ENCODE measurements around the gene HIGD1C. TPM values are rescaled to one million over a fixed set of nuclear protein-coding genes. Genes with fewer than 3 reads are reported as not detected.
"Not testable (repeated sequence)": the region's sequence is repeated elsewhere in the genome, so short reads cannot be mapped to it uniquely, and the experiment has no call there.

Gene HIGD1C
- total RNA-seq, 3 donors from 2014 or later, result not detected

GRCh38 chr12:50927766-50928224 is 24.5 kb upstream of the HIGD1C start:
- H3K36me3 ChIP-seq, result no peaks in the 10 kb centered on the region
- DNase-seq (ENCODE audit: low spot score in 2 of 2), result no peak
- no peaks in the 10 kb centered on the region for H3K4me1 ChIP-seq
- no peak for TF ChIP-seq CTCF (IDR thresholded peaks at IDR 0.05)
- TF ChIP-seq POLR2A (IDR thresholded peaks at IDR 0.05), result no peak
- intact Hi-C loops (cut with DNase I; ENCODE audit: low total_unique reads), result no loop called here
- no peaks in the 10 kb centered on the region for H3K9me3 ChIP-seq
- no peaks in the 10 kb centered on the region for H3K27me3 ChIP-seq
- H3K4me3 ChIP-seq, result peak overlapping the region; percentile 82 to 88 (median 87)
- H3K27ac ChIP-seq, result peak overlapping the region; percentile 35 to 60

GRCh38 chr12:50928392-50928791 is 24.0 kb upstream of the HIGD1C start:
- peak overlapping the region; percentile 35 to 60 for H3K27ac ChIP-seq
- intact Hi-C loops (cut with DNase I; ENCODE audit: low total_unique reads), result no loop called here
- no peaks in the 10 kb centered on the region for H3K4me1 ChIP-seq
- no peaks in the 10 kb centered on the region for H3K36me3 ChIP-seq
- TF ChIP-seq POLR2A (IDR thresholded peaks at IDR 0.05), result no peak
- no peak for TF ChIP-seq POLR2AphosphoS5 (IDR thresholded peaks at IDR 0.05)
- TF ChIP-seq CTCF (IDR thresholded peaks at IDR 0.05), result no peak
- H3K27me3 ChIP-seq, result no peaks in the 10 kb centered on the region
- peak overlapping the region; percentile 82 to 88 (median 87) for H3K4me3 ChIP-seq
- no peak for DNase-seq (ENCODE audit: low spot score in 2 of 2)
- H3K9me3 ChIP-seq, result no peaks in the 10 kb centered on the region

GRCh38 chr12:50929831-50930230 is 22.5 kb upstream of the HIGD1C start:
- Histone ChIP-seq H3K9me3 (no peaks in the 10 kb centered on the region), H3K36me3 (no peaks in the 10 kb centered on the region), H3K4me1 (peaks cover 5 to 10% of the 10 kb centered on the region in 2 donors), H3K27ac (no peak overlapping the region), H3K27me3 (no peaks in the 10 kb centered on the region), H3K4me3 (peak overlapping the region in 1 of 3 donors; percentile 82)
- intact Hi-C loops (cut with DNase I; ENCODE audit: low total_unique reads), result no loop called here
- no peak for DNase-seq (ENCODE audit: low spot score in 2 of 2)
- TF ChIP-seq POLR2A (IDR thresholded peaks at IDR 0.05) (no peak), CTCF (IDR thresholded peaks at IDR 0.05) (no peak), POLR2AphosphoS5 (IDR thresholded peaks at IDR 0.05) (no peak)

GRCh38 chr12:50930477-50930876 is 21.9 kb upstream of the HIGD1C start:
- H3K36me3 ChIP-seq; DNase-seq (ENCODE audit: low spot score in 2 of 2); H3K27ac ChIP-seq; H3K9me3 ChIP-seq; H3K27me3 ChIP-seq; H3K4me3 ChIP-seq; intact Hi-C loops (cut with DNase I; ENCODE audit: low total_unique reads): not testable (repeated sequence)
- peaks cover 8 to 15% of the 10 kb centered on the region in 2 donors for H3K4me1 ChIP-seq

GRCh38 chr12:50932787-50933280 is 19.5 kb upstream of the HIGD1C start:
- Histone ChIP-seq H3K4me3 (no peak overlapping the region), H3K4me1 (peaks cover 9 to 15% of the 10 kb centered on the region in 2 donors), H3K36me3 (no peaks in the 10 kb centered on the region), H3K27me3 (no peaks in the 10 kb centered on the region), H3K27ac (peak overlapping the region; percentile 74 to 87), H3K9me3 (peaks cover 6 to 9% of the 10 kb centered on the region in 2 donors)
- no peak for TF ChIP-seq POLR2AphosphoS5 (IDR thresholded peaks at IDR 0.05)
- no peak for TF ChIP-seq CTCF (IDR thresholded peaks at IDR 0.05)
- TF ChIP-seq POLR2A (IDR thresholded peaks at IDR 0.05), result no peak
- intact Hi-C loops (cut with DNase I; ENCODE audit: low total_unique reads), result no loop called here
- DNase-seq (ENCODE audit: low spot score in 2 of 2), result no peak

Data from breast epithelium (tissue), 4 donors.